ENCODE results near the gene DMP1.

The DMP1 gene, protein sequence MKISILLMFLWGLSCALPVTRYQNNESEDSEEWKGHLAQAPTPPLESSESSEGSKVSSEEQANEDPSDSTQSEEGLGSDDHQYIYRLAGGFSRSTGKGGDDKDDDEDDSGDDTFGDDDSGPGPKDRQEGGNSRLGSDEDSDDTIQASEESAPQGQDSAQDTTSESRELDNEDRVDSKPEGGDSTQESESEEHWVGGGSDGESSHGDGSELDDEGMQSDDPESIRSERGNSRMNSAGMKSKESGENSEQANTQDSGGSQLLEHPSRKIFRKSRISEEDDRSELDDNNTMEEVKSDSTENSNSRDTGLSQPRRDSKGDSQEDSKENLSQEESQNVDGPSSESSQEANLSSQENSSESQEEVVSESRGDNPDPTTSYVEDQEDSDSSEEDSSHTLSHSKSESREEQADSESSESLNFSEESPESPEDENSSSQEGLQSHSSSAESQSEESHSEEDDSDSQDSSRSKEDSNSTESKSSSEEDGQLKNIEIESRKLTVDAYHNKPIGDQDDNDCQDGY

DNA sequence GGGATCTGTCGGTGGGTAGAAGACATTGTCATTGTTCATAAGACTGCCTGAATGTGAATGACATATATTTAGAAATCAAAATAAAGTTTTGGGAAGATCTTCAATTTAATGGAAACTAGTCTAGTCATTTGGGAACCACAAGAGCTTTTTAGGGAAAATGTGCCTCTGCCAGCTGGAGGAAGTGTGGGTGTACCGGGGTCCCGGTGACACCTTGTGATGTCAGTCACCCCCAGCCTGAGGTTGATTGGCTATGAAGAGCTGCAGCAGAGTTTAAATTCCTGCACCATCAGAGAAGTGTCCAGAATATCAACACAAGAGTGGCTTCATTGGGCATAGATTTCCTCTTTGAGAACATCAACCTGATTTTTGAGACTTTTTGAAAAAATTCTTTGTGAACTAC lies at the start of gene DMP1:
Gene DMP1 (plus strand): TSS at position 301 of the 400 bp plus-strand sequence. CDS start 6,213 bp downstream, outside the sequence.
- no peak for DNase-seq (ENCODE audit: low read depth, low spot score)

DNA sequence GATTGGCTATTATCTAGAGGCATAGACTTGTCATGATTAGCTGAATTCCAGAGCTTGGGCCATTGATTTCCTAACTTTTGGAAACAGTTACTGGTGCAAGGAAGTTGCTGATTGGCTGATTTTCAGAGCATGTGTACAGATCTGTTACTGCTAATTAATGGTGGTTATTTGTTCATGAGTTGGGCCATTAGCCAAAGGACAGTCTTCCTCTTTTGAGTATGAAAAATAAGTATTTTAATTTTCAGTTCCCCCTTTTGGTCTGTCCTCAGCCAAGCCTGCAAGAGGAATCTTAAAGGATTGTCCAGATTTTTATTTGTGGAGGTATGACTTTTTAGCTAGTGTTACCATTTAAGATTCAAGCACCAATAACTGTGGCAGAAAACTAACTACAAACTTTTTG lies 48.7 kb upstream of the DMP1 start:
- DNase-seq (ENCODE audit: low read depth, low spot score) = no peak

GRCh38 chr4:87608229-87608628 lies 41.9 kb upstream of the DMP1 start, which contains the start of gene DSPP:
DSPP (plus strand) TSS chr4:87608529; CDS start chr4:87610909, 2,380 bp downstream.
- no peak for DNase-seq (ENCODE audit: low read depth, low spot score)

DNA sequence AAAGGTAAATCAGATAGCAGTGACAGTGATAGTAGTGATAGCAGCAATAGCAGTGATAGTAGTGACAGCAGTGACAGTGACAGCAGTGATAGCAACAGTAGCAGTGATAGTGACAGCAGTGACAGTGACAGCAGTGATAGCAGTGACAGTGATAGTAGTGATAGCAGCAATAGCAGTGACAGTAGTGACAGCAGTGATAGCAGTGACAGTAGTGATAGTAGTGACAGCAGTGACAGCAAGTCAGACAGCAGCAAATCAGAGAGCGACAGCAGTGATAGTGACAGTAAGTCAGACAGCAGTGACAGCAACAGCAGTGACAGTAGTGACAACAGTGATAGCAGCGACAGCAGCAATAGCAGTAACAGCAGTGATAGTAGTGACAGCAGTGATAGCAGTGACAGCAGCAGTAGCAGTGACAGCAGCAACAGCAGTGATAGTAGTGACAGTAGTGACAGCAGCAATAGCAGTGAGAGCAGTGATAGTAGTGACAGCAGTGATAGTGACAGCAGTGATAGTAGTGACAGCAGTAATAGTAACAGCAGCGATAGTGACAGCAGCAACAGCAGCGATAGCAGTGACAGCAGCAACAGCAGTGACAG lies 35.7 kb upstream of the DMP1 start:
- no peak for DNase-seq (ENCODE audit: low read depth, low spot score)

GRCh38 chr4:87616268-87616667 lies 33.8 kb upstream of the DMP1 start:
- DNase-seq (ENCODE audit: low read depth, low spot score) = no peak

DNA sequence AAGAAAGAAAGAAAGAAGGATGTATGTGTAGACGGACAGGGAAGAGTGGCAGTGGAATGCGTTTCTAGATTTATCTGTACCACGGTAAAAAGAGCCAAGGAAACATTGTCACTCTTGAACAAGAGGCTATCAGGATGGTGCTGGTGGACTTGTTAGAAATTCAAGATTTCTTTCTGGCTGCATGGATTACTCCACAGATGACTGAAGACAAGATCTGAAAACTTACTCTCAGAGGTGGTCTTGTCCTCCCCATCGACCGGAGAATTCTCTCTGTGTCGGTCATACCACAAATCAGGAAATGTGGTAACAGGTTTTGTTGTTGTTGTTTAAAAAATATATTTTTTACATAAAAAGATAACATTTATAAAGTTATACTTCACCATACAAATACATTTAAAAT lies 30.0 kb upstream of the DMP1 start:
- DNase-seq (ENCODE audit: low read depth, low spot score) = no peak

- DNase-seq (ENCODE audit: low read depth, low spot score) = no peak
Observed at GRCh38 chr4:87620491-87620890, 29.6 kb upstream of the DMP1 start.

- no peak for DNase-seq (ENCODE audit: low read depth, low spot score)
Observed at GRCh38 chr4:87622303-87622702, 27.8 kb upstream of the DMP1 start.

GRCh38 chr4:87624698-87625097 lies 25.4 kb upstream of the DMP1 start:
- DNase-seq (ENCODE audit: low read depth, low spot score) = no peak

- no peak for DNase-seq (ENCODE audit: low read depth, low spot score)
Observed at GRCh38 chr4:87631668-87632067, 18.4 kb upstream of the DMP1 start.

GRCh38 chr4:87632469-87632868 lies 17.6 kb upstream of the DMP1 start:
- DNase-seq (ENCODE audit: low read depth, low spot score) = no peak

GRCh38 chr4:87633243-87633642 lies 16.8 kb upstream of the DMP1 start:
- no peak for DNase-seq (ENCODE audit: low read depth, low spot score)

DNA sequence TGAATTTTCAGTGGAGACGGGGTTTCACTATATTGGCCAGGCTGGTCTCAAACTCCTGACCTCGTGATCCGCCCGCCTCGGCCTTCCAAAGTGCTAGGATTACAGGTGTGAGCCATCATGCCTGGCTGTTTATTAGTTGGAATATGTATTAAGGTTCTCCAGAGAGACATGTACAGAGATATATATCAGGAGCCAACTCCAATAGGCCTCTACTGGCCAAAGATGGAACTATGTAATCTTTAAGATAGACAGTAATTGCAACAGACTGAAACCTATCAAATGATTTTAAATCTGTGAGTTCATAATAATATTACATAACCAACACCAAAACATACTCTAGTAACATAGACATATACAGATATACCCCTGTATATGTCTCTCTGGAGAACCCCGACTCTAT lies 5.8 kb upstream of the DMP1 start:
- DNase-seq (ENCODE audit: low read depth, low spot score) = no peak

- no peak for DNase-seq (ENCODE audit: low read depth, low spot score)
Observed at GRCh38 chr4:87650938-87651337, 858 bp downstream of the DMP1 start.

- DNase-seq (ENCODE audit: low read depth, low spot score) = no peak
Observed at GRCh38 chr4:87651941-87652340, 1.9 kb downstream of the DMP1 start.

GRCh38 chr4:87654487-87655044 lies 4.5 kb downstream of the DMP1 start:
- no peak for DNase-seq (ENCODE audit: low read depth, low spot score)

- no peak for DNase-seq (ENCODE audit: low read depth, low spot score)
Observed at GRCh38 chr4:87657525-87657924, 7.4 kb downstream of the DMP1 start.

- DNase-seq (ENCODE audit: low read depth, low spot score) = no peak
Observed at GRCh38 chr4:87659247-87659931, 9.3 kb downstream of the DMP1 start.

DNA sequence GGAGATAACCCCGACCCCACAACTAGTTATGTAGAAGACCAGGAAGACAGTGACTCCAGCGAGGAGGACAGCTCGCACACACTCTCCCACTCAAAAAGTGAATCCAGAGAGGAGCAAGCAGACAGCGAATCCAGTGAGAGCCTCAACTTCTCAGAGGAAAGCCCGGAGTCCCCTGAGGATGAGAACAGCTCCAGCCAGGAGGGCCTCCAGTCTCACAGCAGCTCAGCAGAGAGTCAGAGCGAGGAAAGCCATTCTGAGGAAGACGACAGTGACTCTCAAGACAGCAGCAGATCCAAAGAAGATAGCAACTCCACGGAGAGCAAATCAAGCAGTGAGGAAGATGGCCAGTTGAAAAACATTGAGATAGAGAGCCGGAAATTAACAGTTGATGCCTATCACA lies 12.8 kb downstream of the DMP1 start:
- no peak for DNase-seq (ENCODE audit: low read depth, low spot score)

DNA sequence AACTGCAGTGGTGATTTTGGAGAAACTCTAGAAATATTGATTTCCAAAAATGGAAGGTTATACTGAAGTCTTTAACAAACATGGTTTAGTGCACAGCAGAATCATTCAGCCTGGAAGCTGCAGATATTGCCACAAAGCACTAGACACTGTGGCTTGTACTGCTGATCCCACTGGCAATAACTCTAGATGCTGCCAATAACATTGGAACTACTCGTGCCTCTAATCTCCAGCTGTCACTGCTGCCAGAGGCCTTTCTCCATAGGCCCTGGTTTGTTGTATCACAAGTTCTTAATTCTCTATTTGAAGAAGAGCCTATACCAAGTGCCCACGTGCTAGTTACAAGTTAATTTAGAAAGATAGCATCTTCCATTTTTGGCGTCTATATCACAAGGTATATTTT lies 19.3 kb downstream of the DMP1 start:
- no peak for DNase-seq (ENCODE audit: low read depth, low spot score)

DNA sequence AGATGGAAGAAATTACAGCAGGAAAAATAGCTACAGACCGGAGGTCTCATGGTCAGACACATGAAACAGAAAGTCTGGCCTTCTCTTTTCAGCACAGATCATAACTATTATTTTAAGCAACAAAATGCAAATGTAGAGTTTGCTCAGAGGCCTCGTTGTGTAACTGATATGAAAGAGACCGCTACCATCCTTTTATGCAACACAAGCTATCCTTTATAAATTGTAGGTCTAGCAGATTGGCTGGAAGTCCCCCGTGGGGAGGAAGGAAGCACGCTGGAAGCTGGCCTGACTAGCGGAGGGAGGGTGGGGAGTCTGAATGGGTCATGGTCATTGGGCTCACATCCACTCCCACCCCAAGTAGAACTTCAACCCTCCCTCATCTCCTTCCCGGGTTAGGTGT lies 27.7 kb downstream of the DMP1 start:
- DNase-seq (ENCODE audit: low read depth, low spot score) = no peak
